GM10847 (cell line): ENCODE measurements around the gene CIRBP.

ENCODE experiments used
- POLR2A ChIP-seq: IDR thresholded peaks from 2 replicates; pipeline ENCODE4 v1.6.1; 2011; ENCODE audit not compliant: insufficient read length; ENCODE audit errors: extremely low read depth

Gene CIRBP

DNA sequence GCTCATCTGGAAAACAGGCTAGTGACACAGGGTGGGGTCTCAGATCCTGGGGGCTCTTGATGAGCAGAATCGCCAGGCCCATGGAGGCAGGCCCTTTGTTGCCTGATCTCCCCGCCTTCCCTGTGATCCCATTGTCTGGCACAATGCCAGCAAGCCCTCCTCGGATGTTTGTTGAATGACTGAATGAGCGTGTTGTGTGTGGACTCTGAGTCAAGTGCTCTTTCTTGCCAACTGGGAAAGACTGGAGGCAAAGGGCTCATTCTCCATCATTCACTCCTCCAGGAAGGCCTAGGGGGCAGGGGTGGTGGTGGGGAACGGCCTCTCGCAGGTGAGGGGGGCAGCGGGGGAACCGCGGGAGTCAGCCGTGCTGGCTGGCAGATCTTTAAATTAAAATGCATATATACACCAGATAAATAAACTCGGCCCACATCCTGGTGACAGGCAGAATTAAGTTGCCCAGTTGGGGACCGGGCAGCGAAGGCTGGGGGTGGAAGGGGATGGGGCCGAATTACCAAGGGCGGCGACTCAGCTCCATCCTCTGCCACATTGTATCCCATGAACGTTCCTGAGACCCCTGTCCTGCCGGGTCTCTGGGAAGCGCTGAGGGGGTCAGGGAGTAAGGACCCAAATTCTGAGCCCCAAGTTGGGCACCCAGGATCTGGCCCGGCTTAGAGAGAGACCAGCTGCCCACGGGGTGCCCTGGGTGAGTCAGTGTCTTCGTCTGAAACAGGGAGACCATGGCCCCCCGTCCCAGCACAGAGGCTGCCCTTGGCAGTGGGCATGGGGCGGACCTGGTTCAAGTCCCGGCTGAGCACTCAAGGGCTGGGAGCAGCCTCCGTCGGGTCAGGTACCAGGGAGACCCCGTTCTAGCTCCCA lies 41.1 kb downstream of the CIRBP start:
- TF ChIP-seq POLR2A: no peak

DNA sequence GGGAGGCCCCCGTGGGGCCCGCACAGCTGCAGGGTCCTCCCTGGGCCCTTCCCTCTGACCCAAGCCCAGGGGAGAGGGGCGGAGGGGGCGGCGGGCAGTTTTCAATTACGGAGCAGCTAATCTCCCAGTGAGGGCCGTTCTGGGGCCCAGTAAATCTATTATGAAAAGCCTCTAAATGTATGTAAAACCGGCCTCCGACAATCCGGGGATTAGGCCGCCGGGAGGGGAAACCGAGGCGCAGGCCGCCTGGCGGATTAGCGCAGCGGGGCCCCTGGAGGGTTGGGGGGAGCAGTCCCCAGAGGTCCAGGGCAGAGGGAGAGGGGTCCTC lies 41.7 kb downstream of the CIRBP start:
- no peak for TF ChIP-seq POLR2A

DNA sequence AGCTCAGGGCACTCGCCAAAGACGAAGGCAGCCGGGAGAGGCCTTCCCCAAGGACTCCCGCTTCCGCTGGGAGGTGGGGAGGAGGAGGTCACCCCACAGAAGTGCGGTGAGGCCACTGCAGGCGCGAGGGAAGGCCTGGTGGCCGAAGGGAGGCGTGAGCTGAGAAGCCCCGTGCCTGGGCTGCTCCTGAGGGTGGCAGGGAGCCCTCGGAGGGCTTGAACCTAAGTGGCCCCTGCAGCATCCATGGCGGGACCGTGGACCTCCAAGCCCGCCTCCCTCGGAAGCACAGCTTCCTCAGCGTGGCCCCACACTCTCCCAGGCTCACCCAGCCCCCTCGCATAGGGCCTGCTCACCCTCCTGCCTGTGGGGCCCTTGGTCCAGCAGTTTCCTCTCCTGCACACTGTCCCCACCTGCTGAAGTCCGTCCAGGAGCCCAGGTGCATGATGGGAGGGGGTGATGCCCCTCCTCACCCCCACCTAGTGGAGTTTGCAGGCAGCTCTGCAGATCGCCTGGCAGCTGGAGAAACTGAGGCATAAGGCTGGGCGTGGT lies 42.5 kb downstream of the CIRBP start:
- no peak for TF ChIP-seq POLR2A

DNA sequence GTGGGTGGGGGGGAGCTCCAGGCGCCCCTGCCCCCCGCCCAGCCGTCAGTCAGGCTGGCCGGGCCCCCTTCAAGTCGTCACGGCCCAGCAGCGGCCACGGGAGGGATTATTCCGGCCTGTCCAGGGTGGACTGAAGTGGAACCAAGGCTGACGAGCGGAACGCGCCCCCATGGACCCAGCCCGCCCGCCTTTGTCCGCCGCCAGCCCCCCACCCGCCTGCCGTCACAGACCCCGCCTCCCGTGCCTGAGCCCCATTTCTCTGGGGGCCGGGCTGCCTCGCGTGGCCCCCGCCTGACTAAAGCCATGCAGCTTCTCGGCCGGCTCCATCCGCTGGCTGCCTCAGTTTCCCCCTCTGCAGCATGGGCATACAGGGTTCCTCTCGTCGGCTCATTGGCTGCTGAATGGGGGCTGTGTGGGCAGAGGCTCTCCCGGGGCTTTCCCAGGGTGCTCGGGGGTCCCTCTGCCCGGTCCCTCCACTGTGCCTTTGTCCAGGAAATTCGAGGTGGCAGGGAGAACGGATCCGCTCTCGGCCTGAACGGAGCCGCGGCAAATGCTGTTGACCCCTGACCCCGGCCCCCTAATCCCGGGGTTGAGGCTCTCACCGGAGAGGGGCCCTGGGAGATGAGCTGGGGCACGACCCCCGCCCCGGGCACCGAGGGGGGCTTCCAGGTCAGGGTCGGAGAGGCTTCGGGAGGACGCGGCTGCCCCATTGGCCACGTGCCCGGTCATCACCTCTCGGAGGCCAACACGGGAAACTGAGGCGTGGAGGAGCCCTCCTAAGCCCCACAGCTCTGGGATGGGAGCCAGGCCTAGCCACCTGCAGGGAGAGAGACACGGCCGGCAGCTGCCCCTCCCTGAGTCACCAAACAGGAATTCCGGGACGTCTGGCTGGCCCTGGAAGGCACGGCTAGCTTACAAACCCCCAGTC lies 43.9 kb downstream of the CIRBP start:
- no peak for TF ChIP-seq POLR2A

DNA sequence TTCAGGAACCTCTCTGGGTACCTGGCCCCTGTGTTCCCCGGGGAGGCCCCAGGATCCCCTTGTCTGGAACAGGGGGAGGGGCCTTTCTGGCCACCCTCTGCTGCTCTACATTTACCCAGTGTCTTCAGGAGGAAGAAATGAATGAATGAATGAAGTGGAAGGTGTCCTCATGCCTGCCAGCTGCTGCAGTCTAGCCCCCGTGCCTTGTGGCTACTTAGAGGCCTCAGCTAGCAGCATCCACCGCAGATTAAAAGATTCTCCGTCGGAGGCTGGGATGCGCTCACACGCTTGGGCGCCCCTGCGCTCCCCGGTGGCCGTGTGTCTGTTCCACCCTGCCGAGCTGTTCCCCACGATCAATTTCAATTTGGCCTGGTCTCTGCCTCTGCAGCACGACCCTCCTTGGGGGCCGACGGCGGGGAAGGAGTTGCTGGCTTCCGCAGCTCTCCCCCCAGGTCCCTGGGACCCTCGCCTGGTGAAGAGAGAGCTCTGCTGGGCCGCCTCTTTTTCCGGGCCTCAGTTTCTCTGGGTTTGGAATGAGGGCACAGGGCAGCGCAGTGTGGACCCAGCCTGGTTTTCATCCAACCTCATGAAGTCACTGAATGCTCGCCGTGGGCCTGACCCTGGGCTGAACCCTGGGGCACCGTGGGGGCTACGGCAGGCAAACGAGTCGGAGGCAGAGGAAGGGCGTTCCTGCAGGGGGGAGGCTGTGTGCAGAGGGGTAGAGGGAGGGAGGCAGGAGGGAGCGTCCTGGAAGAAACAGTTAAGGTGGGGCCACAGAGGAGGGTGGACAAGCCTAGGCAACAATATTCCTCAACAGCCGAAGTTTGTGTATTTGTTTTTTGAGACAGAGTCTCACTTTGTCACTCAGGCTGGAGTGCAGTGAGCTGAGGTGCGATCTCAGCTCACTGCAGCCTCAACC lies 44.8 kb downstream of the CIRBP start:
- TF ChIP-seq POLR2A: no peak

DNA sequence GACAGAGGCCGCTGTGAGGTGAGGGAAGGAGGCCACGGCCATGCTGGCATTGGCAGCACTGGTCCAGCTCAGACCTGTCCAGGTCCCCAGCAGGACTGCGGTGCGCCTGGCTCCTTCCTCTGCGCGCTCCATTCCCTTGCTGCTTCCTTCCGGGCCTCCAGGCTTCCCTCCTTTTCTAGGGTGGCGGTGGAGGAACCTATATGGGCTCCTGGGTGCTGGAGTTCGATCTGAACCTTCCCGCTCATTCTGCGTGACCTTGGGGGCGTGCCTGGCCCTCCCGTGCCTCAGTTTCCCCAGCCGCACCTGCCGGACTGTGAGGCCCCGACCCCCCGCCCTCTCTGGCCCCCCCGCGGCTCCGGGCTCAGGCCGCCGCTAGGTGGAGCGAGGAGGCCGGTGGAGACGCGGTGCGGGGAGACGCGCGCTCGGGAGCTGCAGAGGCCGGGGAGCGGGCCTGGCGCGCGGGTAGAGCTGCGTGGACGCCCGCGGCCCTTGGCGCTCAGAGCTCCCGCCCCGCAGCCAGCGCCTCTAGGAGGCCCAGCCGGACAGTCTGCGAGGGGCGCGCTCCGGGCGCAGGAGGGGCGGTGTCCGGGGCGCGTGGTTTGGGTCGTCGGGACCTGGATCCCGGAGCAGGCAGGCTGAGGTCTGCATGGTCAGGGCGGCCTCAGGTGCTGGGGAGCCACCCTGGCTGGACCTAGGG lies 46.5 kb downstream of the CIRBP start:
- TF ChIP-seq POLR2A: no peak

DNA sequence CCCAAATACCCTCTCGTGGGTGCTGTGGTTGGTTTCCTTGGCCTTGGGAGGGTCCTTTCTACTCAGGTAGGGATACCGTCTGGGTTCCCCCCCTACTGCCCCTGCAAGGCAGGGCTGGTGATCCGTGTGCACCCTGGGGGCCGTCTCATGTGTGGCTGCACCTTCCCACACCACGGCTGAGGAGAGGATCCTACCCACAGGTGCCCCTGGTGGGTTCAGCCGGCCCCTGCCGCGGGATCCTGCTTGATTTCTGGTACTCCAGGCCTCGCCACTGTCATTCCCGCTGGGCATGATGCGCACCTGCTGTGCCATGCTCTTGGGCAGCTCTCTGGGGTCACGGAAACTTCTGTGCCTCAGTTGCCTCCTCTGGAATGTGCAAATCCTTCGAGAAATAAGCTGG lies 47.3 kb downstream of the CIRBP start:
- TF ChIP-seq POLR2A: no peak

DNA sequence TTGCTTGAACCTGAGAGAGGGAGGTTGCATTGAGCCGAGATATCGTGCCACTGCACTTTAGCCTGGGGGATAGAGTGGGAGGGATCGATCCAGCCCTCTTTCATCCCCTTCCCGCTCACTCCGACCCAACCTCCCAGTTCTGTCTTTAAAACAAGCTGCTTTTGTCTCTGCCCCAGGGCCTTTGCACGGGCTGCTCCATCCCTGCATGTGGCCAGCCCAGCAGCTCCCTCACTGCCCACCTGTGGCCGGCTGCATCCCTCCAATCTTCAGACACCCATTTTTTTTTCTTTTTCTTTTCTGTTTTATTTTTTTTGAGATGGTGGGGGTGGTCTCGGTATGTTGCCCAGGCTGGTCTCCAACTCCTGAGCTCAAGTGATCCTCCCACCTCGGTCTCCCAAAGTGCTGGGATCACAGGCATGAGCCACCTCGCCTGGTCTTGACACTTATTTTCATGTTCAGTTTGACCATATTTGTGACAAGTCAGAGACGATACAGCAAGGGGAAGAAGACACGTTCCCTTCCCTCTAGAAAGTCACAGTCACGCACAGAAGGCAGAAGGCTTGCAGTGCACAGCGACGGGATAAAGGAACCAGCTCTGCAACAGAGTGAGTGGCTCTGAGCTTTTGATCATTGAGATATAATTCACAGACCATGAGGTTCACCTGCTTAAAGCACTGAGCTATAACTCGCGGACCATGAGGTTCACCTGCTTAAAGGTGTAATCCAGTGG lies 48.3 kb downstream of the CIRBP start:
- TF ChIP-seq POLR2A: no peak

DNA sequence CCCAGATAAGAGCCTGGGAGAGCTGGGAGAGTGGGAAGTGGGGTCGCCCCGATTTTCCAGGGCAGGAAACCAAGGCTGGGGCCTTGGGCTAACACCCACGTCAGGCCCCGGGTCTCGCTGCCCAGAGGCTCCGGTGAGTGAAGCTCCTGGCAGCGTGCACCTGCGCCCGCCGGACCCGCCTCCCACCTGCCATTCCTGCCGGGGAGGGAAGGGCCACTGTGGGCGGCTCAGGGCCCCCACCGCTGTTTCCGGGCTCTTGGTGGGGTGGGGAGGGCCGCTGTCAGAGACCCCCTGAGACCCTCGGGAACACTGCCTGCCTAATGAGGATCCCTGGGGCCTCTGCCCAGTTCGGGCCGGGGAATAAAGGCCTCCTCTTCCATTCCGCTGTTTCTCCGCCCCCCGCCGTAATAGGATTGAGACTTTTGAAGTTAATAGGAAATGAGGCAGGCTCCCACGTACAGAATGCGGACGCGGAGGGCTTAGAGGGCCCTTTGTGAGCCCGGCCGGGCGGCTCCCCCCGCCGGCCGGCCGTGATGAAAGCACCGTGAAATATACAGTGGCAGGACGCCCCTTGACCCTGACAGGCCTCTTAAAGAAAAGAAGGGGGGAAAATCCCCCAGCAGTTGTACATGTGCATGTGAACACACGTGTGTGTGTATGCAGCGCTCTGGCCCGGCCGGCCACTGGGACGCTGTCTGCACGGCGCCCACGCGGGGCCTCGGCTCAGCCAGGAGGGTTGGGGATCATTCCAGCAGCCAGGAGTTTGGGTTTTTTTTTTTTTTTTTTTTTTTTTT lies 49.7 kb downstream of the CIRBP start:
- TF ChIP-seq POLR2A: no peak

DNA sequence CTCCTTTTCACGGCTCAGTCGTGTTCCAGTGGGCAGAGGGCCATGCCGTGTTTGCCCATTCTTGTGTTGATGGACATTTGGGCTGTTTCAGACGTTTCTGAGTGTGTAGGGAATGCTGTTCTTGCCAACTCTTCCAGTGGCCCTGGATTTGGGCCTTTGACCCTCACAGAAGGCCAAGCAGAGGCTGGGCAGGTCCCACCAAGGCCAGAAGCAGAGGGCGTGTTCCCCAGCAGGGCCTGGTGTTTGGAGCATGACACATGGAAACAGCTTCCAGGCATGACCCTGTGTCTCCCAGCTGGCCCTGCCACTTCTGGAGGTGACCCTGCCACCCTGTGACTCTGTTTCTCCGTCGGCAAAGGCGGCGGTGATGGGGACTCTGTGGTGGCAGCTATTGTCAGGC lies 52.4 kb downstream of the CIRBP start:
- TF ChIP-seq POLR2A: no peak

DNA sequence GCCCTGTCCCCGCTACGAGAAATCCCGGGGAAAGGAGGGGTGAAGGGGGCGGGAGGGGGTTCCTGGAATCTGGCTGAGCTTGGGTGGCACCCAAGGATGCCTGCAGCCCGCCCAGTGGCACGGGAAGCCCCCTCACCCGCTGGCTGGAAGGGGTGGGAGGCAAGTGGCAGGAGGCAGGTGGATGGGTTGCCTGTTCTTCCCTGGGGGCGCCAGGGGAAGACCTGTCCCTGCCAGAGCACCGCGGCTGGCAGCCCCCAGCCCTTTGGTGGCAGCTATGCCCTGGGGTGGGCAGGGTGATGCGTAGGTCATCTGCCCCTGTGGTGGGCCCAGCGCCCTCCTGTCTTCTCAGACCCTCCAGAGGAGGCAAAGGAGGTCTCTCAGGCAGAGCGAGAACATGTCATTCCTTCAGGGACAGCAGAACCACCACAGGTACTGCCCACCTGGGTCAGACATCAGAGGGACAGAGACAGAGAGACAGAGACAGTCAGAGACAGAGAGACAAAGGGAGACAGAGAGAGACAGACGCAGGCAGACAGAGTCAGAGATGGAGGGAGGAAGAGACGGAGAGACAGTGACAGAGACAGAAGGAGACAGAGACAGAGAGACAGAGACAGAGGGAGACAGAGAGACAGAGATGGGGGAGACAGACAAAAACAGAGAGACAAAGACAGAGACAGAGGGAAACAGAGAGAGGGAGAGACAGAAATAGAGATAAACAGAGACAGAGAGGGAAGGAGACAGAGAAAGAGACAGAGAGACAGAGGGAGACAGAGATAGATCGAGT lies 53.3 kb downstream of the CIRBP start:
- TF ChIP-seq POLR2A: no peak

DNA sequence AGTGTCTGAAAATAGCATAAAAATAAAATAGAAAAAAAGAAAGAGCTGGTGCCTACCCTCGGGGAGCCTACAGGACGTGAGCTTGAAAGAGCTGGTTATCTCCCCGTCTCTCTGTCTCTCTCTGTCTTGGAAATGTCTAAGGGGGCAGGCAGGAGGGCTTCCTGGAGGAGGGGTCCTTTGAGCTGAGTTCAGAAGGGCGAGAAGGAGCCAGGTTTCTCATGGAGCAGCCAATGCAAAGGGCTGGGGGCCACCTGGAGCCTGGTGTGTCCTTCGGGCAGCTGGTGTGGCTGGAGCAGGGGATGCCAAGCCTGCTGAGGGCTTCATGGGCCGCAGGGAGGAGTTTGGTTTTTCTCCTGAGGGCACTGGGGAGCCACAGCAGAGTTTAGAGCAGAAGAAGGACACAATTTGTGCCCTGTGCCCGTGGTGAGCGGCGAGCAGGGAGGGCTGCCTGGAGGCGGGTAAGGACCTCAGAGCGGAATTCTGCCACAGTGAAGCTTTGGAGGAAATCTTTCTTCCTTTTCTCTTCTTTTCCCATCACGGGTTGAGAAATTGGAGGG lies 55.2 kb downstream of the CIRBP start:
- TF ChIP-seq POLR2A: no peak
